HG02571 (cell line): Measurements from ENCODE around the gene SLC35F3.
"Not testable (repeated sequence)": the region's sequence is repeated elsewhere in the genome, so short reads cannot be mapped to it uniquely, and the experiment has no call there.

Experiments used
- ATAC-seq: cut with Tn5 transposase; IDR thresholded peaks from one replicate; pipeline ENCODE4 v1.9.1; 2021; ENCODE audit warnings: mild to moderate bottlenecking, moderate library complexity; ENCODE audit not compliant: unreplicated experiment

The SLC35F3 gene

DNA sequence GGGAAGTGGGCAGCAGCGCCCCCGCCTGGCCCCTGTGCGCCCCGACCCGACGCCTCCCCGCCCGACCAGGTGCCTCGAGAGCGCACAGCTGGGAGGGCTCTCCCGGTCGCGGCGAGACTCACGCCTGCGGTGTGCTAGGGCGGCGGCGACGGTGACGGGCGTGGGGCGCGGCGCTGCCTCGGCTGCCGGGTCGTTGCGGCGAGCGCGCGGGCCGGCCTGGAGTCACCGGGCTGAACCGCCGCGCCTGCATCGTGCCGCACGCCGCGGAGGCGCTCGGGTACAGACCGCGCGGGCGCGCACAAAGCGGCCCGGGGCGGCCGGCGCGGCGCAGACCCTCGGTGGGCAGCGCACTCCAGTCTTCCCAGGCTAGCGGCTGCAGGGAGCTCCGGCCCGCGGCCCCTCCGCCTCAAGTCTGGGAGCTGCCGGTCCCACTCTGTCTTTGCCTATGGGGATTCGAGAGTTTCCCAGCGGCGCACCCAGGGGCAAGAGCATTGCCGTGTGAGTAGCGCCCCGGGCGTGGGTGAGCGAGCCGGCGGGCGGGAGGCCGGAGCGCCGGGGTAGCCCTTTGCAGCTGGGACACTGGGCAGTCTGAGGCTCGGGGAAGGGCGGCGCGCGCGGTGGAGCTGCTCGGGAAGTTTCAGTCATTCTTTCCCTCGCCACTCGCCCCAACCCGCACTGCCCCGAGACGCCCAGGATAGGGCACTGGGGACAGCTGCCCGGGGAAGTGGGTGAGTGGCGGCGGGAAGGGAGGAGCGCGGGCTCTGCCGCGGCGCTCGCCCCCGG, at the start of gene SLC35F3:
SLC35F3 (plus strand) TSS at position 44 of the 783 bp plus-strand sequence.
- ATAC-seq = no peak

GRCh38 chr1:233859446-233859845, 45.0 kb upstream of the SLC35F3 start:
- ATAC-seq = no peak

DNA sequence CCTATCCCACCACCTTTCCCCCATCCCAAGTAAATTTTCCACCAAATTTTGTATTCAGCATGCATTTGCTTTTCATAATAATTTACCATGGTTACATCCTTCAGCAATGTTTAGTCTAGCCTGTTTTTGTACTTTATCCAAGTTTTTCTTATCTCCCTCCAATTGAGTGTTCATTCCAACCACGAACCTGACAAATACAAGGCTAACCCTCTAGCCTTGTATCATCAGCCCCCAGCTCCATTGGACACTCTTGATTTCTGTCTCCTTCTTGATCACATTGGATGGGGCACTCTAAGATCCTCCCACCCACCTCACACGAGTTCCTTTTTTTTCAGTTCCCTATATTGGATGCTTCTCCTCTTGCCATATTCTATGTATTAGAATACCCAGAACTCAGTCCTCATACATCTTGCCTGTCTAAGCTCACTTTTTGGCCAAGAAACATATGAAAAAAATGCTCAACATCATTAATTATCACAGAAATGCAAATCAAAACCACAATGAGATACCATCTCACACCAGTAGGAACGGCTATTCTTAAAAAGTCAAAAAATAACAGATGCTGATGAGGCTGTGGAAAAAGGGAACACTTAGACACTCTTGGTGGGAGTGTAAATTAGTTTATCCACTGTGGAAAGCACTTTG, 40.5 kb upstream of the SLC35F3 start:
- ATAC-seq = no peak

- no peak for ATAC-seq
Observed at GRCh38 chr1:233864578-233864977, 39.9 kb upstream of the SLC35F3 start.

DNA sequence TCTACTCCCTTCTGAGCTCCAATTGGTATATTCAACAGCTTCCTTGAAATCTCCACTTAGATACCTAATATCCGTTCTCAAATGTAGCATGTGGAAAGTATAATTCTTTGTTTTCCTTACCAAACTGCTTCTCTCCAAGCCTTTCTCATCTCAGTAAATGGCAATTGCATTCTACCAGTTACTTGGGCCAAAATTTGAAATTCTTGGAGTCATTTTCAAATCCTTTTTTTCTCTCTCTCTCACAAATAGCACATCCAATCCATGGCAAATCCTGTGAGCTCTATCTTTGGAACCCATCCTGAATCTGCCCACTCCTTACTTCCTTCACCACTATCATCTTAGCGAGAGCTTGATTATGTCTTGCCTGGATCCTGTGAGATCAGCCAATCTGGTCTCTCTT, 39.3 kb upstream of the SLC35F3 start:
- no peak for ATAC-seq

DNA sequence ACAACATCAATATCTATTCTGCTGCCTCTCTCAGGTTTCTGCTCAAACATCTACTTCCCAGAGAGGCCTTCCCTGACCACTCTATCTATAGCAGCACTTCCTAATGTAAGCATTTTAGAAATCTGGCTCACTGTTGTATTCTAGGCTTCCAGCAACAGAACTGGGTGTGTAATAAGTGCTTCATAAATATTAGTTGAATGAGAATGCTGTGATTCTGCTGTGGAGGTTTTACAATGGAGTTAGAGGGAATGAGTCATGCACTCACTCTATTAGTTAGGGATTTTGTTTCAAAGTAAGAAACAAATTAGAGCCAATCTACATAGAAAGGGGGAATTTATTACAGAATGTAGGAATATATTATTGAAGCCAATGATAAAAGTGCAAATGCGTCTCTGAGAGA, 38.6 kb upstream of the SLC35F3 start:
- no peak for ATAC-seq

DNA sequence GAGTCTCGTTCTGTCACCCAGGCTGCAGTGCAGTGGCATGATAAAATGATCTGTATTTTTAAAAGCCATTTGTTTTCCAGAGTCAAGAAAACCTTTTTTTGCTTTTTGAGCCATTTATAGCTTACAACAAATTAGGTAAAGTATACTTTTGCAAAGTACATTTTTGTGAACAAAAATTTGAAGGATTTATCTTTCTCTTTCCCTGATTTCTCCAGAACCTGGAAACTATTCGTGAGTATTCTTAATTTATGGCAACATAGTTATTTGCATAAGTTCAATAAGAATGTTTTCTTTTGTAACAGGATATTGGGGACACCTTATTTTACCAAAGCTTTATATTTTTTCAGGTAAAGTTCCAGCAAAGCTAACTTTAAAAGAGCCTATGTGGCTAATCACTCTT, 37.4 kb upstream of the SLC35F3 start:
- ATAC-seq = no peak

- ATAC-seq = no peak
Observed at GRCh38 chr1:233868461-233868860, 36.0 kb upstream of the SLC35F3 start.

DNA sequence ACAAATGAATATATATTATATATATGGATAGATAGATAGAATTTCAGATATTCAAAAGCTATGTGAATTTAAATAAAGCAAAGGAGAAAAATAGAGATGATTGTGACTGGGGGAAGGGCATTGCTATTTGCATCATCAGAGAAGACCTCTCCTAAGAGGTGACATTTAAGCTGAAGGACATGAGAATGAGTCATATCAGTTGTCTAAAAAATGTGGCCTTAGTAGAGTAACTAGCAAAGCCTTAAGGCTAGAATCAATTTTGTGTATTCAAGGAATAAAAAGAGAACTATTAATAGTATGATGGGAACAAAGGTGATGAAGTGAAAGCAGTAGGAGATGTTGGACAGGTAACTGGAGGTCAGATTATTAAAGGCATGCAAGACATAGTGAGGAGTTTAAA, 34.8 kb upstream of the SLC35F3 start:
- no peak for ATAC-seq

- no peak for ATAC-seq
Observed at GRCh38 chr1:233873666-233874065, 30.8 kb upstream of the SLC35F3 start.

DNA sequence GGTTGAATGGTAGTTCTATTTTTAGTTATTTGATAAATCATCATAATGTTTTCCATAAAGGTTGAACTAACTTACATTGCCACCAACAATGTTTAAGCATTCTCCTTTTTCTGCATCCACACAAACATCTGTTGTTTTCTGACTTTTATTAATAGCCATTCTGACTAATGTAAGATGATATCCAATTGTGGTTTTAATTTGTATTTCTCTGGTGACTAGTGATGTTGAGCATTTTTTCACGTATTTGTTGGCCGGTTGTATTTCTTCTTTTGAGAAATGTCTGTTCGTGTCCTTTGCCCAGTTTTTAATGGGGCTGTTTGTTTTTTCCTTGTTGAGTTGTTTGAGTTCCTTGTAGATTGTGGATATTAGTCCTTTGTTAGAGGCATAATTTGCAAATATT, 24.6 kb upstream of the SLC35F3 start:
- ATAC-seq = no peak

- ATAC-seq = no peak
Observed at GRCh38 chr1:233883671-233884070, 20.8 kb upstream of the SLC35F3 start.

GRCh38 chr1:233884461-233885151, 19.9 kb upstream of the SLC35F3 start:
- no peak for ATAC-seq

- no peak for ATAC-seq
Observed at GRCh38 chr1:233885196-233885920, 19.1 kb upstream of the SLC35F3 start.

GRCh38 chr1:233891151-233891550, 13.3 kb upstream of the SLC35F3 start:
- ATAC-seq = not testable (repeated sequence)

- peak; percentile 99 for ATAC-seq
Observed at GRCh38 chr1:233897325-233898162, 6.9 kb upstream of the SLC35F3 start.

DNA sequence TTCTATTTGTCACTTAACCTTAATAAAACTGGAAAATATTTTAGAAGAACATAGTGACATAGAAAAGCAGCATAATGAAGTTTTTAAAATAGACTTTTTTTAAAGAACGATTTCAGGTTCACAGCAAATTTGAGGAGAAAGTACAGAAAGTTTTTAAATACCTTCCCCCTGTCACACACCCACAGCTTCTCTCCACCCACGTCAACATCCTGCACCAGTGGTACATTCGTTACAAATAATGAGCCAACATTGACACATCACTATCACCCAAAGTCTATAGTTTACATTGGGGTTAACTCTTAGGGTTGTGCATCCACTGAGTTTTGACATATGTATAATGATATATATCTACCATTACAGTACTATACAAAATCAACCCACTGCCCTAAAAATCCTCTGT, 3.0 kb upstream of the SLC35F3 start:
- ATAC-seq = no peak

DNA sequence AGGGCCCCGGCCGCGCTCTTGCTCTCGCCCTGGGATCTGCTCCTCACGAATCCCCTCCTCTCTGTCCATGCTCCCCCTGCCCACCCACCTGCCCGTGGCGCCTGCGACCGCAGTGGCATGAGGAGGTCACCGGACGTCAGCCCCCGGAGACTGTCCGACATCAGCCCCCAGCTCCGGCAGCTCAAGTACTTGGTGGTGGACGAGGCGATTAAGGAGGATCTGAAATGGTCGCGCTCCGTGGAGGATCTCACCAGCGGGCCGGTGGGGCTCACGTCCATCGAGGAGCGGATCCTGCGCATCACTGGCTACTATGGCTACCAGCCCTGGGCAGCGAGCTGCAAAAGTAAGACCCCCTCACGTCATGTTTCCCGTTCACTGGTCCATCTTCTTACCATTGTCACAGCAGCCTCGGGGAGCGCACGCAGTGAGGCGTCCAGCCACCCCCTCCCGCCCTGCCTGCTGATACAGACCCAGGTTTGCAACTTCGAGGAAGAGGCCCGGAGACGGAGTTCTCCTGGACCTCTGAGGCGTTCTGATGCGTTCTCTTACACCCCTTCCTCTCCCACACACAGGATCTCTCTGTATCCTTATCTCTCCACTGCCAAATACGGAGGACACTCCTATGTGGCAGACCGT, 1.1 kb downstream of the SLC35F3 start:
- ATAC-seq = no peak

DNA sequence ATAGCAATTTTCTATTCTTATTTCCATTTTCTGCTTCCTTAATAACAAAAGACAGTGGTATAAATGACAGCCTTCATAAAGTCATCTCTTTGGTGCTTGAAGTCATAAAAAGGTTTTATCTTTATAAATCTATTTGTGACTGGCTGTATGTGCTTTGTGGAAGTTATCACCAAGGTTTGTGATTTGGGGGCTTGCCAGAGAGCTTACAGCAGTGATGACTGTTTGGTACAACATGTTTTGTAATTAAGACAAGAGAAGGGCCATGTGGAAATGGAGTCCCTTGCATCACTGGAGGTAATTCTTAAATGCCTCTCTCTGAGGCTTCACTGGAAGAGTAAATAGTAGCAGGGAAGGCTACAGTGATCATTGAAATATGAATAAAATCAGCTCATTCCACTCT, 2.7 kb downstream of the SLC35F3 start:
- no peak for ATAC-seq

- ATAC-seq = no peak
Observed at GRCh38 chr1:233908092-233908491, 3.6 kb downstream of the SLC35F3 start.
